GM12801 (cell line): ENCODE measurements around the gene SLC25A22.

ENCODE experiments used
- TF ChIP-seq, protein P1 (sequence below): IDR thresholded peaks from one replicate; pipeline ENCODE4 v1.5.1; 2011; ENCODE audit warnings: control low read depth; ENCODE audit not compliant: insufficient read length; ENCODE audit errors: extremely low read depth

SLC25A22 gene

DNA sequence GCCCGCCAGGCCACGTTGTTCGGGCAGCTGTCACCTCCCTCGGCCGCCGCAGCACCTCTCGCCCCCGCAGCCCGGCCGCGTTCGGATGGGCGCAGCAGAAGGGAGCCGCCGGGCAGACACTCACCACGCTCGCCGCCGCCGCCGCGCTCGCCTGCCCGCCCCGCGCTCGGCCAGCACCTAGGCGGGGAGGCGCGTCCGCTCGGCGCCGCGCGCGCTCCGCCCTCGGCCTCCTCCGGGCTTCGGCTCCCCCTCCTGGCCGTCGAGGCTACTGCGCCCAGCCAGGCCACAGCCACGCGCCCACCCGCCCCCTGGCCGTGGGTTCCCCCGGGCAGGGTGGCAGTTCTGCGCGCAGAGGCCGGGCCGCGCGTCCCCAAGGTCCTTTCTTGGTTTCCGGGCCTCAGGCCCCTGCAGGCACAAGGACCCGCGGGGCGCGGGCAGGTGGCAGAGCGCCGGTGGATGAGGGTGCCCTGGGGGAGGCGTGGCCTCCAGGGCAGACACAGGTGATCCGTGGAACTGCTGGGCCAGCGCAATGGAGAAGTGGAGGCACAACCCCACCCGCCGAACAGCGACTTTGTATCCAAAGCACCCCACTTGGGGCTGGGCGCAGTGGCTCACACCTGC is at the start of gene SLC25A22:
TSS of gene SLC25A22 (minus strand) at position 189 of the 621 bp plus-strand sequence. CDS start 3,275 bp downstream, outside the sequence.
- TF ChIP-seq, protein P1, sequence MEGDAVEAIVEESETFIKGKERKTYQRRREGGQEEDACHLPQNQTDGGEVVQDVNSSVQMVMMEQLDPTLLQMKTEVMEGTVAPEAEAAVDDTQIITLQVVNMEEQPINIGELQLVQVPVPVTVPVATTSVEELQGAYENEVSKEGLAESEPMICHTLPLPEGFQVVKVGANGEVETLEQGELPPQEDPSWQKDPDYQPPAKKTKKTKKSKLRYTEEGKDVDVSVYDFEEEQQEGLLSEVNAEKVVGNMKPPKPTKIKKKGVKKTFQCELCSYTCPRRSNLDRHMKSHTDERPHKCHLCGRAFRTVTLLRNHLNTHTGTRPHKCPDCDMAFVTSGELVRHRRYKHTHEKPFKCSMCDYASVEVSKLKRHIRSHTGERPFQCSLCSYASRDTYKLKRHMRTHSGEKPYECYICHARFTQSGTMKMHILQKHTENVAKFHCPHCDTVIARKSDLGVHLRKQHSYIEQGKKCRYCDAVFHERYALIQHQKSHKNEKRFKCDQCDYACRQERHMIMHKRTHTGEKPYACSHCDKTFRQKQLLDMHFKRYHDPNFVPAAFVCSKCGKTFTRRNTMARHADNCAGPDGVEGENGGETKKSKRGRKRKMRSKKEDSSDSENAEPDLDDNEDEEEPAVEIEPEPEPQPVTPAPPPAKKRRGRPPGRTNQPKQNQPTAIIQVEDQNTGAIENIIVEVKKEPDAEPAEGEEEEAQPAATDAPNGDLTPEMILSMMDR: no peak

- TF ChIP-seq, protein P1: no peak
Measured at GRCh38 chr11:847876-848275, 49.8 kb upstream of the SLC25A22 start.

GRCh38 chr11:846496-847098 is 48.5 kb upstream of the SLC25A22 start:
- TF ChIP-seq, protein P1: no peak

- TF ChIP-seq, protein P1: no peak
Measured at GRCh38 chr11:845872-846495, 47.9 kb upstream of the SLC25A22 start.

GRCh38 chr11:844693-845644 is 46.9 kb upstream of the SLC25A22 start:
- TF ChIP-seq, protein P1: no peak

GRCh38 chr11:843818-844692 is 46.0 kb upstream of the SLC25A22 start:
- TF ChIP-seq, protein P1: no peak
